NCI-H1694 (cell line): ENCODE data around the gene STK40.

Experiments used
- DNase-seq: peaks from one replicate; lab custom pipeline; 2025; lab: John Stamatoyannopoulos, UW

Gene STK40

GRCh38 chr1:36343651-36344394 lies 41.9 kb downstream of the STK40 start:
- no peak for DNase-seq

GRCh38 chr1:36342426-36343185 lies 43.1 kb downstream of the STK40 start:
- DNase-seq = peak; percentile 31

- no peak for DNase-seq
These were observed 44.0 kb downstream of the STK40 start for GRCh38 chr1:36341626-36342320.

- no peak for DNase-seq
These were observed 46.1 kb downstream of the STK40 start for GRCh38 chr1:36339615-36340014.

- DNase-seq = no peak
These were observed 46.5 kb downstream of the STK40 start for GRCh38 chr1:36339215-36339614.

- no peak for DNase-seq
These were observed 47.9 kb downstream of the STK40 start for GRCh38 chr1:36337830-36338229.

- no peak for DNase-seq
These were observed 54.8 kb downstream of the STK40 start for GRCh38 chr1:36330940-36331339.

GRCh38 chr1:36329817-36330216 lies 55.9 kb downstream of the STK40 start:
- no peak for DNase-seq

- DNase-seq = no peak
These were observed 57.0 kb downstream of the STK40 start for GRCh38 chr1:36328713-36329112.

- no peak for DNase-seq
These were observed 57.6 kb downstream of the STK40 start for GRCh38 chr1:36328088-36328480.

GRCh38 chr1:36327421-36328087 lies 58.2 kb downstream of the STK40 start:
- no peak for DNase-seq

- DNase-seq = no peak
These were observed 59.2 kb downstream of the STK40 start for GRCh38 chr1:36326499-36326898.

GRCh38 chr1:36324353-36324703 lies 61.4 kb downstream of the STK40 start:
- no peak for DNase-seq

- DNase-seq = no peak
These were observed 61.9 kb downstream of the STK40 start, which contains the start of gene EVA1B for GRCh38 chr1:36323636-36324352. TSS of gene EVA1B (minus strand) at chr1:36323645. CDS start at chr1:36323037, 608 bp downstream.

GRCh38 chr1:36322786-36323635 lies 62.7 kb downstream of the STK40 start:
- DNase-seq = no peak

- DNase-seq = no peak
These were observed 63.5 kb downstream of the STK40 start for GRCh38 chr1:36322041-36322785.

- DNase-seq = no peak
These were observed 64.4 kb downstream of the STK40 start for GRCh38 chr1:36321119-36321951.

GRCh38 chr1:36320767-36321118 lies 65.0 kb downstream of the STK40 start:
- DNase-seq = no peak

GRCh38 chr1:36320291-36320761 lies 65.4 kb downstream of the STK40 start:
- no peak for DNase-seq
